Measurements from ENCODE around the gene INF2.

The INF2 gene

DNA sequence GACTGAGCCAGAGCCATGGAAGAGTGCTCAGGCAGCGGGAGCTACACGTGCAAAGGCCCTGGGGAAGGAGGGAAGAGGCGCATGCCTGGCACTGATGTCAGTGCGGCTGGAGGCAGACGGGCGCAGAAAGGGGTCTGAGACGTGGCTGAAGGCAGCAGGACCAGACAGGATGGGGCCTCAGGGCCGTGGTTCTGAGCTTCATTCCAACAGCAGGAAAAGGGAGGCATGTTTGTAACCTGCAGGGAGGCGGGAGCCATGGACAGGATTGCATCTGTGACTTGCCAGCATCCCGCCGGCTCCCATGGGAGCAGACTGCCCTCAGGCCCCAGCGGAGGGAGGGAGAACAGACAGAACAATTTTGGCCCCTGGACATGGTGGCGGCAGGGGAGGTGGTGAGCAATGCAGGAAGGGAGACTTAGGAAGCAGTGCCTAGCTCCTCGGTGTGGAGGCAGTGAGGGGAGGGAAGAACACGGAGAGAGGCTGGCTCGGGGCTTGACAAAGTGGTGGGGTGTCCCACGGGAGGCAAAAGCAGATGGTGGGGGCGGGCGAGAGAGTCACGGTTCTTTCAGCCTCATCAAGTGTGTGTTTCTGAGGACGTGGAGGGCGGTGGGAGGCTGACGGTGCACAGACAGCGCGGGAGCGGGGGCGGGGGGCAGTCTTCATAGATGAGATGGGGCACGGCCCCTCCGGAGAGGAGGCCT is 33.3 kb upstream of the INF2 start:
- Histone ChIP-seq H3K27me3 (replicated peaks; ENCODE audit: insufficient read depth, low read length) (peaks cover 43% of the 10 kb centered on the region), H3K9me2 (replicated peaks; ENCODE audit: insufficient read depth, low read length) (no peaks in the 10 kb centered on the region), H3K4me2 (ENCODE audit: low read depth, low read length) (no peak overlapping the region), H3K4me3 (ENCODE audit: low read length) (no peak overlapping the region), H4K20me1 (ENCODE audit: insufficient read depth, low read length) (no peaks in the 10 kb centered on the region), H3K9me3 (replicated peaks; ENCODE audit: insufficient read depth, low read length) (no peaks in the 10 kb centered on the region), H3K36me3 (replicated peaks; ENCODE audit: insufficient read depth, low read length) (no peaks in the 10 kb centered on the region), H3F3A (ENCODE audit: insufficient read depth, low read length) (no peaks in the 10 kb centered on the region), H3K4me1 (ENCODE audit: low read length) (no peaks in the 10 kb centered on the region), H2AFZ (ENCODE audit: low read length) (no peak overlapping the region), H3K27ac (ENCODE audit: low read length) (no peak overlapping the region), H3K79me2 (ENCODE audit: low read length) (no peaks in the 10 kb centered on the region), H3K9ac (ENCODE audit: low read length) (no peak overlapping the region)
- TF ChIP-seq CTCF (IDR thresholded peaks at IDR 0.05; ENCODE audit: low read length) (no peak), EZH2 (optimal IDR thresholded peaks at IDR 0.05; ENCODE audit: low read depth, low read length) (no peak), EZH2phosphoT487 (IDR thresholded peaks at IDR 0.05; ENCODE audit: low read length) (no peak)
- DNase-seq, result no peak

DNA sequence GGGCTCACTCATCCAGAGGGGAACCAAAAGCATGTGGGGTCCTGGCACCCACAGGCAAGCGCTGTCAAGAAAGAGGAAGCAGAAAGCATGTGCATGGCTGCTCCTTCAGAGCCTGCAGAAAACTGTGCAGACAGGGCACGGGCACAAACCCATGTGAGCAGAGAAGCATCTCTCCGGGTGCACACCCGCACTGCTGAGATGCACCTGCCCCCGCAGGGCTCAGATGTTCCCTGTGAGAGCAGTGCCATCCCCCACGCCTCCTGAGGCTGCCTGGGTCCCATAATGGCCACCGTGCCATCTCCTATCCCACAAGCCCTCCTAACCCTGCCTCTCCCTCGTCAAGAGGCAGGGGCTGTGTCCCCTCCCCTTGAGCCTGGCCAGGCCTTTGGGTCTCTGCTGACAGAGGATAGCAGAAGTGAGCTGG is 32.3 kb upstream of the INF2 start:
- H3K4me1 ChIP-seq (ENCODE audit: low read length), result no peaks in the 10 kb centered on the region
- TF ChIP-seq EZH2 (optimal IDR thresholded peaks at IDR 0.05; ENCODE audit: low read depth, low read length), result no peak
- no peak for TF ChIP-seq EZH2phosphoT487 (IDR thresholded peaks at IDR 0.05; ENCODE audit: low read length)
- no peak for TF ChIP-seq CTCF (IDR thresholded peaks at IDR 0.05; ENCODE audit: low read length)
- no peak overlapping the region for H3K4me3 ChIP-seq (ENCODE audit: low read length)
- no peaks in the 10 kb centered on the region for H3K79me2 ChIP-seq (ENCODE audit: low read length)
- H4K20me1 ChIP-seq (ENCODE audit: insufficient read depth, low read length), result no peaks in the 10 kb centered on the region
- no peak overlapping the region for H3K27ac ChIP-seq (ENCODE audit: low read length)
- H3K9me2 ChIP-seq (replicated peaks; ENCODE audit: insufficient read depth, low read length), result no peaks in the 10 kb centered on the region
- no peaks in the 10 kb centered on the region for H3K9me3 ChIP-seq (replicated peaks; ENCODE audit: insufficient read depth, low read length)
- DNase-seq, result no peak
- H3K27me3 ChIP-seq (replicated peaks; ENCODE audit: insufficient read depth, low read length), result peaks cover 47% of the 10 kb centered on the region
- H3F3A ChIP-seq (ENCODE audit: insufficient read depth, low read length), result no peaks in the 10 kb centered on the region
- H3K9ac ChIP-seq (ENCODE audit: low read length), result no peak overlapping the region
- H3K4me2 ChIP-seq (ENCODE audit: low read depth, low read length), result no peak overlapping the region
- H3K36me3 ChIP-seq (replicated peaks; ENCODE audit: insufficient read depth, low read length), result no peaks in the 10 kb centered on the region
- no peak overlapping the region for H2AFZ ChIP-seq (ENCODE audit: low read length)

- H3K36me3 ChIP-seq (replicated peaks; ENCODE audit: insufficient read depth, low read length), result no peaks in the 10 kb centered on the region
- peaks cover 47% of the 10 kb centered on the region for H3K27me3 ChIP-seq (replicated peaks; ENCODE audit: insufficient read depth, low read length)
- no peak overlapping the region for H3K4me3 ChIP-seq (ENCODE audit: low read length)
- H3K27ac ChIP-seq (ENCODE audit: low read length), result no peak overlapping the region
- no peaks in the 10 kb centered on the region for H3K9me3 ChIP-seq (replicated peaks; ENCODE audit: insufficient read depth, low read length)
- TF ChIP-seq EZH2phosphoT487 (IDR thresholded peaks at IDR 0.05; ENCODE audit: low read length), result no peak
- DNase-seq, result no peak
- no peaks in the 10 kb centered on the region for H3F3A ChIP-seq (ENCODE audit: insufficient read depth, low read length)
- no peaks in the 10 kb centered on the region for H3K9me2 ChIP-seq (replicated peaks; ENCODE audit: insufficient read depth, low read length)
- no peaks in the 10 kb centered on the region for H3K4me1 ChIP-seq (ENCODE audit: low read length)
- no peak overlapping the region for H3K4me2 ChIP-seq (ENCODE audit: low read depth, low read length)
- no peaks in the 10 kb centered on the region for H4K20me1 ChIP-seq (ENCODE audit: insufficient read depth, low read length)
- no peak overlapping the region for H2AFZ ChIP-seq (ENCODE audit: low read length)
- H3K9ac ChIP-seq (ENCODE audit: low read length), result no peak overlapping the region
- no peaks in the 10 kb centered on the region for H3K79me2 ChIP-seq (ENCODE audit: low read length)
Measured at GRCh38 chr14:104657563-104658324, 31.7 kb upstream of the INF2 start.

DNA sequence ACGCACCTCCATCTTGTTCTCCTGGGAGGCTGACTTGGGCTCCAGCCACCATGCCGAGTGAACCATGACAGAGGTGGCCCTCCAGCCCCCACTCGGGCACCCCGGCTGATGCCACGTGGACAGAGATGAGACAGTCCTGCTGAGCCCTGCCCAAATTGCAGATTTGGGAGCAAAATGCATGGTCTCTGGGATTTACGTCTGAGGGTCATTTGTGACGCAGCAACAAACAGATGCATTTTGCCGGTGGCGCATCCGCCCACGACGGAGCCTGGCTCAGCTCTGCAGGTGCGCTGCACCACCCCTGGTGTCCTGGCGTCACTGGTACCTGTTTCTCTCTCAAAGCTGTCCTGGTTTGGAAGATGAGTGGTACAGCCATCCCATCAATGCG is 31.1 kb upstream of the INF2 start:
- Histone ChIP-seq H3K4me2 (ENCODE audit: low read depth, low read length) (no peak overlapping the region), H3K27me3 (replicated peaks; ENCODE audit: insufficient read depth, low read length) (peaks cover 47% of the 10 kb centered on the region), H3K36me3 (replicated peaks; ENCODE audit: insufficient read depth, low read length) (no peaks in the 10 kb centered on the region), H3K79me2 (ENCODE audit: low read length) (no peaks in the 10 kb centered on the region), H3K9me2 (replicated peaks; ENCODE audit: insufficient read depth, low read length) (no peaks in the 10 kb centered on the region), H3K9me3 (replicated peaks; ENCODE audit: insufficient read depth, low read length) (no peaks in the 10 kb centered on the region), H3K4me3 (ENCODE audit: low read length) (no peak overlapping the region), H4K20me1 (ENCODE audit: insufficient read depth, low read length) (no peaks in the 10 kb centered on the region), H3K27ac (ENCODE audit: low read length) (no peak overlapping the region), H3K4me1 (ENCODE audit: low read length) (no peaks in the 10 kb centered on the region), H3K9ac (ENCODE audit: low read length) (no peak overlapping the region), H2AFZ (ENCODE audit: low read length) (no peak overlapping the region), H3F3A (ENCODE audit: insufficient read depth, low read length) (no peaks in the 10 kb centered on the region)
- DNase-seq, result no peak
- TF ChIP-seq EZH2 (optimal IDR thresholded peaks at IDR 0.05; ENCODE audit: low read depth, low read length) (no peak), EZH2phosphoT487 (IDR thresholded peaks at IDR 0.05; ENCODE audit: low read length) (no peak), CTCF (IDR thresholded peaks at IDR 0.05; ENCODE audit: low read length) (no peak)

Data from MM.1S (cell line).